Measurements from ENCODE around the gene SORCS2. TPM values are rescaled to one million over a fixed set of nuclear protein-coding genes. Genes with fewer than 3 reads are reported as not detected.

SORCS2 gene
- polyA plus RNA-seq, 1 donor from 2014 or later, result 1.0 TPM

DNA sequence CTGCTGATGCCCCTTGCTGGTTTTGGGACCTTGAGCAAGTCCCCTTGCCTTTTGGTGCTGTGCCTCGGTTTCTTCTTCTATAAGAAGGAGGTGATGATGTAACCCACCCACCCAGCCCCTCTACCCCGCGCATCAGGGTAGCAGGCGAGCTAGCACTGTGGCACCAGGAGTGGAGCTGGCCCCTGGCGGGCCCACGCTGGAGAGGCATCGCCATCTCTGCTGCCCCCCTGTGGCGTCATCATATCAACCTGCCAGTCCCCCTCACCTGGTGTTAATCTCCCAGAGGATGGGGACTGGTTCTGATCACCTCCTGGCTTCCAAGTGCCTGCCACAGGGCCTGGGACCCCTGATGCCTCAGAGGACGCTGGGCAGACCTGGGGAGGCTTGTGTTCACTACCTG lies 6.3 kb upstream of the SORCS2 start:
- Histone ChIP-seq H4K20me1 (ENCODE audit: insufficient read depth) (no peaks in the 10 kb centered on the region), H3K36me3 (ENCODE audit: insufficient read depth, low read length) (no peaks in the 10 kb centered on the region), H3K9me3 (ENCODE audit: low read length) (no peaks in the 10 kb centered on the region), H3K9ac (ENCODE audit: low read length) (no peak overlapping the region), H3K27me3 (ENCODE audit: insufficient read depth, low read depth, low read length) (peaks cover 6% of the 10 kb centered on the region), H3F3A (ENCODE audit: insufficient read depth, low read length, poor library complexity, severe bottlenecking) (no peaks in the 10 kb centered on the region), H3K9me2 (ENCODE audit: insufficient read depth, low read length) (no peaks in the 10 kb centered on the region), H3K79me2 (replicated peaks; ENCODE audit: insufficient read depth, low read length) (no peaks in the 10 kb centered on the region), H2AFZ (ENCODE audit: low read depth, low read length) (no peak overlapping the region), H3K4me3 (ENCODE audit: low read length) (no peak overlapping the region), H3K4me2 (ENCODE audit: low read length) (no peak overlapping the region), H3K27ac (ENCODE audit: low read length) (no peak overlapping the region)
- TF ChIP-seq MXI1 (conservative IDR thresholded peaks at IDR 0.05; ENCODE audit: poor library complexity, severe bottlenecking), result no peak
- no peak for TF ChIP-seq EZH2 (IDR thresholded peaks at IDR 0.05; ENCODE audit: borderline replicate concordance, insufficient read depth, low read length, poor library complexity, severe bottlenecking)
- TF ChIP-seq EP300 (conservative IDR thresholded peaks at IDR 0.05; ENCODE audit: poor library complexity, severe bottlenecking), result no peak
- TF ChIP-seq RAD21 (conservative IDR thresholded peaks at IDR 0.05), result no peak
- no peak for TF ChIP-seq POLR2AphosphoS5 (IDR thresholded peaks at IDR 0.05)
- TF ChIP-seq SMC3 (conservative IDR thresholded peaks at IDR 0.05; ENCODE audit: poor library complexity), result no peak
- no peak for TF ChIP-seq TAF1 (IDR thresholded peaks at IDR 0.05; ENCODE audit: low read depth)
- TF ChIP-seq, protein P1, sequence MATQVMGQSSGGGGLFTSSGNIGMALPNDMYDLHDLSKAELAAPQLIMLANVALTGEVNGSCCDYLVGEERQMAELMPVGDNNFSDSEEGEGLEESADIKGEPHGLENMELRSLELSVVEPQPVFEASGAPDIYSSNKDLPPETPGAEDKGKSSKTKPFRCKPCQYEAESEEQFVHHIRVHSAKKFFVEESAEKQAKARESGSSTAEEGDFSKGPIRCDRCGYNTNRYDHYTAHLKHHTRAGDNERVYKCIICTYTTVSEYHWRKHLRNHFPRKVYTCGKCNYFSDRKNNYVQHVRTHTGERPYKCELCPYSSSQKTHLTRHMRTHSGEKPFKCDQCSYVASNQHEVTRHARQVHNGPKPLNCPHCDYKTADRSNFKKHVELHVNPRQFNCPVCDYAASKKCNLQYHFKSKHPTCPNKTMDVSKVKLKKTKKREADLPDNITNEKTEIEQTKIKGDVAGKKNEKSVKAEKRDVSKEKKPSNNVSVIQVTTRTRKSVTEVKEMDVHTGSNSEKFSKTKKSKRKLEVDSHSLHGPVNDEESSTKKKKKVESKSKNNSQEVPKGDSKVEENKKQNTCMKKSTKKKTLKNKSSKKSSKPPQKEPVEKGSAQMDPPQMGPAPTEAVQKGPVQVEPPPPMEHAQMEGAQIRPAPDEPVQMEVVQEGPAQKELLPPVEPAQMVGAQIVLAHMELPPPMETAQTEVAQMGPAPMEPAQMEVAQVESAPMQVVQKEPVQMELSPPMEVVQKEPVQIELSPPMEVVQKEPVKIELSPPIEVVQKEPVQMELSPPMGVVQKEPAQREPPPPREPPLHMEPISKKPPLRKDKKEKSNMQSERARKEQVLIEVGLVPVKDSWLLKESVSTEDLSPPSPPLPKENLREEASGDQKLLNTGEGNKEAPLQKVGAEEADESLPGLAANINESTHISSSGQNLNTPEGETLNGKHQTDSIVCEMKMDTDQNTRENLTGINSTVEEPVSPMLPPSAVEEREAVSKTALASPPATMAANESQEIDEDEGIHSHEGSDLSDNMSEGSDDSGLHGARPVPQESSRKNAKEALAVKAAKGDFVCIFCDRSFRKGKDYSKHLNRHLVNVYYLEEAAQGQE (IDR thresholded peaks at IDR 0.05; ENCODE audit: borderline replicate concordance), result no peak
- TF ChIP-seq, protein P2, sequence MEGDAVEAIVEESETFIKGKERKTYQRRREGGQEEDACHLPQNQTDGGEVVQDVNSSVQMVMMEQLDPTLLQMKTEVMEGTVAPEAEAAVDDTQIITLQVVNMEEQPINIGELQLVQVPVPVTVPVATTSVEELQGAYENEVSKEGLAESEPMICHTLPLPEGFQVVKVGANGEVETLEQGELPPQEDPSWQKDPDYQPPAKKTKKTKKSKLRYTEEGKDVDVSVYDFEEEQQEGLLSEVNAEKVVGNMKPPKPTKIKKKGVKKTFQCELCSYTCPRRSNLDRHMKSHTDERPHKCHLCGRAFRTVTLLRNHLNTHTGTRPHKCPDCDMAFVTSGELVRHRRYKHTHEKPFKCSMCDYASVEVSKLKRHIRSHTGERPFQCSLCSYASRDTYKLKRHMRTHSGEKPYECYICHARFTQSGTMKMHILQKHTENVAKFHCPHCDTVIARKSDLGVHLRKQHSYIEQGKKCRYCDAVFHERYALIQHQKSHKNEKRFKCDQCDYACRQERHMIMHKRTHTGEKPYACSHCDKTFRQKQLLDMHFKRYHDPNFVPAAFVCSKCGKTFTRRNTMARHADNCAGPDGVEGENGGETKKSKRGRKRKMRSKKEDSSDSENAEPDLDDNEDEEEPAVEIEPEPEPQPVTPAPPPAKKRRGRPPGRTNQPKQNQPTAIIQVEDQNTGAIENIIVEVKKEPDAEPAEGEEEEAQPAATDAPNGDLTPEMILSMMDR (IDR thresholded peaks at IDR 0.05; ENCODE audit: poor library complexity, severe bottlenecking), result no peak

DNA sequence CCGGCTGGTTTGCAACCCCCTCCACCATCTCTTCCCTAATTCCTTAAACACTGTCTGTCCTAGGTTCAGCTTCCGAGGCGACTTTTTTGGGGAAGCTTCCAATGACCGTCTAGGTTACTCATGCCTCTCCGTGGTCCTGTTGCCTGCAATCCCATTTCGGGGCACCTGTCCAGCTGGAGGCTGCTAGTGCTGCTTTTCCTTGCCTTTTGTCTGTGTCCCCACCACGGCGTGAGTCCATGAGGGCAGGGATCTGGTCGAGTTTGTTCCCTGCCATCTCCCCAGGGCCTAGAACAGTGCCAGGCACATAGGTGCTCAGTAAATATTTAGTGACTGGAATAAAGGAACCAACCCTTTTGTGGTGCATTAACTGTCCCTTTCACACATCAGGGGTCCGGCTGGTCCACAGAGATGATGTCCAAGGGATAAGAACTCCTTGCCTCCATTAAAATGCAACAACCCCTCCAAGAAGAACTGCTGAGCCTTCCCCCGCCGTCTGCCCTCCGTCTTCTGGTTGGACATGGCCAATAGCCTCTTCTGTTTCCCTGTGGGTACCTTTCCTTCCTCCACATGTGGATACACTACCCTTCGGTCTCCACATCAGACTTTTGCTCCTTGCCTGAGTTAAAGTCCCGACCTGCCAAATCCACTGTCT lies 5.7 kb upstream of the SORCS2 start:
- Histone ChIP-seq H3K27me3 (ENCODE audit: insufficient read depth, low read depth, low read length) (peaks cover 6% of the 10 kb centered on the region), H3K79me2 (replicated peaks; ENCODE audit: insufficient read depth, low read length) (no peaks in the 10 kb centered on the region), H3K27ac (ENCODE audit: low read length) (no peak overlapping the region), H3K9me3 (ENCODE audit: low read length) (no peaks in the 10 kb centered on the region), H4K20me1 (ENCODE audit: insufficient read depth) (no peaks in the 10 kb centered on the region), H3K9me2 (ENCODE audit: insufficient read depth, low read length) (no peaks in the 10 kb centered on the region), H3K36me3 (ENCODE audit: insufficient read depth, low read length) (no peaks in the 10 kb centered on the region), H3K4me2 (ENCODE audit: low read length) (no peak overlapping the region), H2AFZ (ENCODE audit: low read depth, low read length) (no peak overlapping the region), H3K4me3 (ENCODE audit: low read length) (no peak overlapping the region), H3K9ac (ENCODE audit: low read length) (no peak overlapping the region), H3F3A (ENCODE audit: insufficient read depth, low read length, poor library complexity, severe bottlenecking) (no peaks in the 10 kb centered on the region)
- TF ChIP-seq, protein P1 (IDR thresholded peaks at IDR 0.05; ENCODE audit: borderline replicate concordance), result no peak
- no peak for TF ChIP-seq EZH2 (IDR thresholded peaks at IDR 0.05; ENCODE audit: borderline replicate concordance, insufficient read depth, low read length, poor library complexity, severe bottlenecking)
- no peak for TF ChIP-seq SMC3 (conservative IDR thresholded peaks at IDR 0.05; ENCODE audit: poor library complexity)
- TF ChIP-seq, protein P2 (IDR thresholded peaks at IDR 0.05; ENCODE audit: poor library complexity, severe bottlenecking), result no peak
- no peak for TF ChIP-seq TAF1 (IDR thresholded peaks at IDR 0.05; ENCODE audit: low read depth)
- TF ChIP-seq MXI1 (conservative IDR thresholded peaks at IDR 0.05; ENCODE audit: poor library complexity, severe bottlenecking), result no peak
- no peak for TF ChIP-seq EP300 (conservative IDR thresholded peaks at IDR 0.05; ENCODE audit: poor library complexity, severe bottlenecking)
- TF ChIP-seq POLR2AphosphoS5 (IDR thresholded peaks at IDR 0.05), result no peak
- no peak for TF ChIP-seq RAD21 (conservative IDR thresholded peaks at IDR 0.05)

Measured in neural cell (in vitro differentiated cells).